Chondrocyte (in vitro differentiated cells): ENCODE data around the gene TMTC1. TPM values are rescaled to one million over a fixed set of nuclear protein-coding genes. Genes with fewer than 3 reads are reported as not detected.

Experiments used
- DNase-seq: peaks from one replicate; pipeline ENCODE4 v3.0.0; 2021; ENCODE audit warnings: mixed read lengths, low spot score
- H3K27ac Mint-ChIP-seq: one replicate; pipeline ENCODE4 v1.8.0; 2021; ENCODE audit warnings: mild to moderate bottlenecking, moderate library complexity, mixed read lengths; ENCODE audit not compliant: unreplicated experiment
- H3K27me3 Mint-ChIP-seq: 2 replicates; pipeline ENCODE4 v1.8.0; 2021; ENCODE audit warnings: low read depth, mixed read lengths
- H3K36me3 Mint-ChIP-seq: 2 replicates; pipeline ENCODE4 v1.8.0; 2021; ENCODE audit warnings: low read depth, mixed read lengths
- H3K4me1 Mint-ChIP-seq: 2 replicates; pipeline ENCODE4 v1.8.0; 2021; ENCODE audit warnings: low read depth, mild to moderate bottlenecking, mixed read lengths
- H3K4me3 Mint-ChIP-seq: one replicate; pipeline ENCODE4 v1.8.0; 2021; ENCODE audit warnings: mild to moderate bottlenecking, moderate library complexity, mixed read lengths; ENCODE audit not compliant: unreplicated experiment
- H3K9me3 Mint-ChIP-seq: 2 replicates; pipeline ENCODE4 v1.8.0; 2021; ENCODE audit warnings: low read depth, mixed read lengths
- total RNA-seq: library from RNA; stranded (reverse); gene quantifications from 3 replicates; pipeline ENCODE4 v1.2.1, GENCODE V29; 2021
- TF ChIP-seq, protein P1 (sequence below): fragments of 200-600 bp; sonication (generic); IDR thresholded peaks from 2 replicates; pipeline ENCODE4 v1.5.0; 2021; ENCODE audit warnings: antibody characterized with exemption, mild to moderate bottlenecking, moderate library complexity

The TMTC1 gene
- total RNA-seq, 1 donor from 2014 or later, result 25.2 TPM

- DNase-seq, result no peak
- no peaks in the 10 kb centered on the region for H3K27me3 Mint-ChIP-seq
- H3K36me3 Mint-ChIP-seq, result peaks cover 18% of the 10 kb centered on the region
- H3K9me3 Mint-ChIP-seq, result peaks cover 5% of the 10 kb centered on the region
- TF ChIP-seq, protein P1, sequence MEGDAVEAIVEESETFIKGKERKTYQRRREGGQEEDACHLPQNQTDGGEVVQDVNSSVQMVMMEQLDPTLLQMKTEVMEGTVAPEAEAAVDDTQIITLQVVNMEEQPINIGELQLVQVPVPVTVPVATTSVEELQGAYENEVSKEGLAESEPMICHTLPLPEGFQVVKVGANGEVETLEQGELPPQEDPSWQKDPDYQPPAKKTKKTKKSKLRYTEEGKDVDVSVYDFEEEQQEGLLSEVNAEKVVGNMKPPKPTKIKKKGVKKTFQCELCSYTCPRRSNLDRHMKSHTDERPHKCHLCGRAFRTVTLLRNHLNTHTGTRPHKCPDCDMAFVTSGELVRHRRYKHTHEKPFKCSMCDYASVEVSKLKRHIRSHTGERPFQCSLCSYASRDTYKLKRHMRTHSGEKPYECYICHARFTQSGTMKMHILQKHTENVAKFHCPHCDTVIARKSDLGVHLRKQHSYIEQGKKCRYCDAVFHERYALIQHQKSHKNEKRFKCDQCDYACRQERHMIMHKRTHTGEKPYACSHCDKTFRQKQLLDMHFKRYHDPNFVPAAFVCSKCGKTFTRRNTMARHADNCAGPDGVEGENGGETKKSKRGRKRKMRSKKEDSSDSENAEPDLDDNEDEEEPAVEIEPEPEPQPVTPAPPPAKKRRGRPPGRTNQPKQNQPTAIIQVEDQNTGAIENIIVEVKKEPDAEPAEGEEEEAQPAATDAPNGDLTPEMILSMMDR, result peak; percentile 26
- no peak overlapping the region for H3K4me3 Mint-ChIP-seq
- H3K27ac Mint-ChIP-seq, result peak overlapping the region; percentile 69
- H3K4me1 Mint-ChIP-seq, result peaks cover 23% of the 10 kb centered on the region
Measured at GRCh38 chr12:29611906-29612305, 171.8 kb downstream of the TMTC1 start.

DNA sequence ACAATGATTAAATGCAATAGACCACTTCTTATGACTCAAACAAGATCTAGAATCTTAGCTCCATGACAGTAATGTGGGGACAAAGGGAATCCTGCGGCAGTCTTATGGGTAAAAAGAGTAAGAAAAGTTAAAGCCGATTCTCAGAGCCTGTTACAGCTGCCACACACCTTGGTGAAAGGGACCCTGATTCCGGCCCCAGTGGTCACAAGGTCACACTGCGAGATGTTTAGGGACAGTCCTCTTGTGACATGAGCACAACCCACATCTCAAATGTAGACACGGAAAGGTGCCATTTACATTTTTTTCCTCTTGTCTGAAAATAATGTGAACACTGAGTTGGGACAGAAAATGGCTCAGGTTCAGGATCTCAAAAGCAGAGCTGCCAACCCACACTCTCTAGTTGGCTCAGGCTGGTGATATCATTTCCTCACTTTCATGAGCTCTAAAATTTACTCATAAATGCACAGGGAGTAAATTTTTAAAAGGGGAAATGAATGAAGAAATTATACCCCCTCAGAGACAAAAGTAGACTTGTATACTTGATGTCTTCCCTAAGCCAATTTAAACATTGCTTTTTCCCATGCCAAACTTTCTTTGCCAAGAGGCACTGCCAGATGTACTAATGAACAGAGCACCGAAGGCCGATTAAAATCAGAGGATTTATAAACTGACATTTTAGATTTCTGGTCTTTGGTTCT is 173.1 kb downstream of the TMTC1 start:
- Mint-ChIP-seq H3K27me3 (no peaks in the 10 kb centered on the region), H3K36me3 (peaks cover 18% of the 10 kb centered on the region), H3K9me3 (peaks cover 5% of the 10 kb centered on the region), H3K4me3 (no peak overlapping the region), H3K27ac (no peak overlapping the region), H3K4me1 (peaks cover 20% of the 10 kb centered on the region)
- TF ChIP-seq, protein P1, result no peak
- no peak for DNase-seq

DNA sequence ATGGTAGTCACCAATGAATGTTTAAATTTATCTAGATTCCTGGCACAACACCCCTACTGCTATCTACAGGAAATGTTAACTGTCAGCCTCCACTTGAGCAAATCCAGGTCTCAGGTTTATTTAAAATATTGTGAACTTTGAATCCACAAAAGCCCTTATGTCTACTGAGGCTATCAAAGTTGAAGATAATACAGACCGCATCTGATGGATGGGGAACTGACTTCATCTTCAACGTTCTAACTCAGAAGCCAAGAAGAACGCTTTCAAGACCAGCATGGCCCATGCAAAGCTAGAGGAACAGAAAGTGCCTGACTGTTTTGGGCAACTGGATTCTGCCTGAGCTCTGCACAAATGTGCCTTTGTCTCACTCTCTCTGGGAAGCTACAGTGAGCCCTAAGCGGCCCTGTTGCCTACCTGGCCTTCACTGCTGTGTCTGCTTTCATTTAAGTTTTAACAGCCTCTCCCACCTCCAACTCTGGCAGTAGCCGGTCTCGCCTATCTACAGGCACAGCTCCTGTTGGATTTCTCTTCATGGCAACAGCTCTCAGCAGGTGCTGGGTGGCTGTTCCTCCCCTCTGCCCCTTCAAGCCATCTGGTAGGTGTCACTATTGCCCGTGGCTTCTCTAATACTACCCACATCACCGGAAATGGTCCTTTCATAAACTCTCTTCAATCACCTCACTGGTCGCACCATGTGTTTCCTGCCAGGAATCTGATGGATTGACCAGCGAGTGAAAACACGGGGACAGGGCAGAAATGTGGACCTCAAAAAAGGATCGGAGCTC is 174.1 kb downstream of the TMTC1 start:
- Mint-ChIP-seq H3K4me1 (peaks cover 20% of the 10 kb centered on the region), H3K9me3 (peaks cover 5% of the 10 kb centered on the region), H3K36me3 (peaks cover 13% of the 10 kb centered on the region), H3K27me3 (no peaks in the 10 kb centered on the region), H3K4me3 (no peak overlapping the region), H3K27ac (no peak overlapping the region)
- TF ChIP-seq, protein P1, result no peak
- DNase-seq, result no peak

DNA sequence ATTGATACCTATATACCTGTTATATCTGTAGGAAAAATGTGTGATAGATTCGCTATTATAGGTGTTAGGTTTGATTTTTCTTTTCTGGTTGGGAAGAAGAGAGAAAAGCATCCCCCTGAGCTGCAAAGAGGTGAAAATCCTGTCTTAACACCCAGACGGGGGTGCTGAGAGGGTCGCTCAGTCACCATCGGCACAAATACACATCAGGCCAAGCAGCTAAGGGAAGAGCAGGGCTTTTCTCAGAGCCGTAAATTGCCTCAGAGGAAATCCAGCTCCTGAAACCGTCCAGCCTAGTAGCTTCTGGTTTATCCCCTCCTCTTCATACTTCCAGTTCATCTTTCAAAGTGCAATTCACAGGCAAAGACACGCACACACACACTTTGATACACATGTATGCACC is 175.2 kb downstream of the TMTC1 start:
- TF ChIP-seq, protein P1, result no peak
- Mint-ChIP-seq H3K4me1 (peaks cover 20% of the 10 kb centered on the region), H3K36me3 (peaks cover 11% of the 10 kb centered on the region), H3K27me3 (no peaks in the 10 kb centered on the region), H3K9me3 (peaks cover 5% of the 10 kb centered on the region), H3K4me3 (no peak overlapping the region), H3K27ac (no peak overlapping the region)
- DNase-seq, result no peak

GRCh38 chr12:29599381-29599780 is 184.4 kb downstream of the TMTC1 start:
- H3K4me1 Mint-ChIP-seq, result peaks cover 9% of the 10 kb centered on the region
- no peak for DNase-seq
- no peak overlapping the region for H3K27ac Mint-ChIP-seq
- no peaks in the 10 kb centered on the region for H3K9me3 Mint-ChIP-seq
- H3K27me3 Mint-ChIP-seq, result no peaks in the 10 kb centered on the region
- peaks cover 8% of the 10 kb centered on the region for H3K36me3 Mint-ChIP-seq
- TF ChIP-seq, protein P1, result no peak
- H3K4me3 Mint-ChIP-seq, result no peak overlapping the region
